ENCODE measurements around the gene ZNF473. TPM values are rescaled to one million over a fixed set of nuclear protein-coding genes. Genes with fewer than 3 reads are reported as not detected.

The ZNF473 gene
- 10 to 100 TPM in 3 of 4 donors, 1 to 10 TPM in 1; 6.7 to 16.7 (median 10.5) TPM for total RNA-seq

GRCh38 chr19:50025794-50026549 lies at the start of gene ZNF473:
Gene ZNF473 (plus strand): TSS chr19:50026005. CDS start chr19:50031083, 5,078 bp downstream.
- TF ChIP-seq CTCF (IDR thresholded peaks at IDR 0.05) (no peak), POLR2A (IDR thresholded peaks at IDR 0.05) (no peak)
- intact Hi-C loops (cut with DNase I; ENCODE audit: low total_unique reads), result no loop called here
- DNase-seq (ENCODE audit: low spot score in 2 of 2), result peak; percentile 94 to 99
- WGBS, 2 donors, result 13 to 14% methylated on average over 35 to 45 of the region's 45 CpGs
- H3K4me3 ChIP-seq (ENCODE audit: low read depth, poor library complexity, severe bottlenecking), result peak within 1 kb of the TSS; percentile 67

GRCh38 chr19:49976496-49976895 lies 49.3 kb upstream of the ZNF473 start:
- whole genome bisulfite sequencing, 2 donors, result 75 to 90% methylated on average over 3 of the region's 3 CpGs
- no peak overlapping the region for H3K4me3 ChIP-seq (ENCODE audit: low read depth, poor library complexity, severe bottlenecking)
- no peak for TF ChIP-seq POLR2A (IDR thresholded peaks at IDR 0.05)
- TF ChIP-seq CTCF (IDR thresholded peaks at IDR 0.05), result no peak
- intact Hi-C loops (cut with DNase I; ENCODE audit: low total_unique reads), result no loop called here
- no peak for DNase-seq (ENCODE audit: low spot score in 2 of 2)

- WGBS, 2 donors, result 88 to 91% methylated on average over 13 of the region's 13 CpGs
- TF ChIP-seq CTCF (IDR thresholded peaks at IDR 0.05) (no peak), POLR2A (IDR thresholded peaks at IDR 0.05) (no peak)
- H3K4me3 ChIP-seq (ENCODE audit: low read depth, poor library complexity, severe bottlenecking), result no peak overlapping the region
- no peak for DNase-seq (ENCODE audit: low spot score in 2 of 2)
- intact Hi-C loops (cut with DNase I; ENCODE audit: low total_unique reads), result no loop called here
Observed at GRCh38 chr19:49977076-49977475, 48.7 kb upstream of the ZNF473 start.

GRCh38 chr19:49977881-49978280 lies 47.9 kb upstream of the ZNF473 start:
- no peak for DNase-seq (ENCODE audit: low spot score in 2 of 2)
- intact Hi-C loops (cut with DNase I; ENCODE audit: low total_unique reads), result no loop called here
- 85% methylated on average over 18 of the region's 18 CpGs for WGBS, 2 donors
- TF ChIP-seq CTCF (IDR thresholded peaks at IDR 0.05) (no peak), POLR2A (IDR thresholded peaks at IDR 0.05) (no peak)
- H3K4me3 ChIP-seq (ENCODE audit: low read depth, poor library complexity, severe bottlenecking), result no peak overlapping the region

GRCh38 chr19:49978324-49978723 lies 47.5 kb upstream of the ZNF473 start:
- intact Hi-C loops (cut with DNase I; ENCODE audit: low total_unique reads), result no loop called here
- 88 to 89% methylated on average over 11 of the region's 11 CpGs for WGBS, 2 donors

More at GRCh38 chr19:49978324-49978723, 47.5 kb upstream of the ZNF473 start:
- TF ChIP-seq POLR2A (IDR thresholded peaks at IDR 0.05) (no peak), CTCF (IDR thresholded peaks at IDR 0.05) (no peak)
- no peak for DNase-seq (ENCODE audit: low spot score in 2 of 2)
- H3K4me3 ChIP-seq (ENCODE audit: low read depth, poor library complexity, severe bottlenecking), result no peak overlapping the region

Measured in lower leg skin (tissue), 4 donors.